MM.1S (cell line): ENCODE measurements around the gene MEAF6.

Experiments used
- DNase-seq: peaks from one replicate; pipeline ENCODE4 v3.0.0-alpha.2; 2015
- H2AFZ ChIP-seq: fragments of 300-600 bp; sonication (generic); 2 replicates; pipeline ENCODE4 v1.6.0; 2016; ENCODE audit warnings: antibody characterized with exemption, low read length
- H3F3A ChIP-seq: fragments of 300-600 bp; sonication (generic); 2 replicates; pipeline ENCODE4 v1.6.1; 2016; ENCODE audit warnings: mild to moderate bottlenecking, antibody characterized with exemption, low read length, moderate library complexity, mixed read lengths; ENCODE audit not compliant: insufficient read depth
- H3K27ac ChIP-seq: fragments of 300-600 bp; sonication (generic); 2 replicates; pipeline ENCODE4 v1.5.1; 2016; ENCODE audit warnings: mild to moderate bottlenecking, low read length
- H3K27me3 ChIP-seq: fragments of 300-600 bp; sonication (generic); replicated peaks from 2 replicates; pipeline ENCODE4 v1.6.0; 2016; ENCODE audit warnings: low read length; ENCODE audit not compliant: insufficient read depth
- H3K36me3 ChIP-seq: fragments of 300-600 bp; sonication (generic); replicated peaks from 2 replicates; pipeline ENCODE4 v1.6.1; 2016; ENCODE audit warnings: mild to moderate bottlenecking, low read length, mixed read lengths; ENCODE audit not compliant: insufficient read depth
- H3K4me1 ChIP-seq: fragments of 300-600 bp; sonication (generic); 2 replicates; pipeline ENCODE4 v1.6.1; 2016; ENCODE audit warnings: low read length, mixed read lengths
- H3K4me2 ChIP-seq: fragments of 300-600 bp; sonication (generic); 2 replicates; pipeline ENCODE4 v1.6.0; 2016; ENCODE audit warnings: low read depth, low read length
- H3K4me3 ChIP-seq: fragments of 300-600 bp; sonication (generic); 2 replicates; pipeline ENCODE4 v1.5.1; 2016; ENCODE audit warnings: low read length, mixed read lengths
- H3K79me2 ChIP-seq: fragments of 300-600 bp; sonication (generic); 2 replicates; pipeline ENCODE4 v1.6.1; 2016; ENCODE audit warnings: mixed run types, low read length, mixed read lengths
- H3K9ac ChIP-seq: fragments of 300-600 bp; sonication (generic); 2 replicates; pipeline ENCODE4 v1.6.1; 2016; ENCODE audit warnings: low read length, mixed read lengths
- H3K9me2 ChIP-seq: fragments of 300-600 bp; sonication (generic); replicated peaks from 2 replicates; pipeline ENCODE4 v1.6.1; 2016; ENCODE audit warnings: mild to moderate bottlenecking, low read length, mixed read lengths; ENCODE audit not compliant: insufficient read depth
- H3K9me3 ChIP-seq: fragments of 300-600 bp; sonication (generic); replicated peaks from 2 replicates; pipeline ENCODE4 v1.6.1; 2016; ENCODE audit warnings: mild to moderate bottlenecking, low read length, mixed read lengths; ENCODE audit not compliant: insufficient read depth
- H4K20me1 ChIP-seq: fragments of 300-600 bp; sonication (generic); 2 replicates; pipeline ENCODE4 v1.6.1; 2016; ENCODE audit warnings: mild to moderate bottlenecking, low read length, moderate library complexity, mixed read lengths; ENCODE audit not compliant: insufficient read depth
- EZH2 ChIP-seq: fragments of 300-600 bp; sonication (generic); optimal IDR thresholded peaks from 2 replicates; pipeline ENCODE3; 2017; ENCODE audit warnings: low read depth, mild to moderate bottlenecking, antibody characterized with exemption, low read length, mixed read lengths
- EZH2phosphoT487 ChIP-seq: fragments of 300-600 bp; sonication (generic); IDR thresholded peaks from 2 replicates; pipeline ENCODE4 v1.6.1; 2018; ENCODE audit warnings: antibody characterized with exemption, low read length
- TF ChIP-seq, protein P1 (sequence below): fragments of 300-600 bp; sonication (generic); IDR thresholded peaks from 2 replicates; pipeline ENCODE4 v1.5.1; 2016; ENCODE audit warnings: antibody characterized with exemption, low read length, mixed read lengths

The MEAF6 gene

DNA sequence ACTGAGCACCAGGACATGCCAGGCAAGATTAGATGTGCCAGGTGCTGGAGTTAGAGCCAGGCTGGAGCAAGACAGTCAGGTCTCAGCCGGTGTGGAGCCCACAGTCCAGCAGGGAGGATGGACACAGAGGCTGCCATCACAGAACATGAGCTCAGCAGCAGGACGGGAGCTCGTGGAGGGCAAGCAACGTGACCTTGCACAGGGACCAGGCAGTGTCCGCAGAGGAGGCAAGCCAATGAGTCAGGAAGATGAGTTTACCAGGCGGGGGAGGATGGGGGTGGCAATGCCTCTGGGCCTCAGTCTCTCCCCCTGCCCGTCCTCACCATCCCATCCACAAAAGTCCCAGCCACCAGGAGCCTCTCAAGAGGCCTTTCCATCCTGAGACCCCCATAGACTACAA lies 60.9 kb downstream of the MEAF6 start:
- H3K4me3 ChIP-seq: no peak overlapping the region
- no peaks in the 10 kb centered on the region for H3K36me3 ChIP-seq
- H3K9me3 ChIP-seq: no peaks in the 10 kb centered on the region
- no peaks in the 10 kb centered on the region for H4K20me1 ChIP-seq
- no peak overlapping the region for H2AFZ ChIP-seq
- no peaks in the 10 kb centered on the region for H3K79me2 ChIP-seq
- no peaks in the 10 kb centered on the region for H3F3A ChIP-seq
- H3K27me3 ChIP-seq: no peaks in the 10 kb centered on the region
- TF ChIP-seq, protein P1, sequence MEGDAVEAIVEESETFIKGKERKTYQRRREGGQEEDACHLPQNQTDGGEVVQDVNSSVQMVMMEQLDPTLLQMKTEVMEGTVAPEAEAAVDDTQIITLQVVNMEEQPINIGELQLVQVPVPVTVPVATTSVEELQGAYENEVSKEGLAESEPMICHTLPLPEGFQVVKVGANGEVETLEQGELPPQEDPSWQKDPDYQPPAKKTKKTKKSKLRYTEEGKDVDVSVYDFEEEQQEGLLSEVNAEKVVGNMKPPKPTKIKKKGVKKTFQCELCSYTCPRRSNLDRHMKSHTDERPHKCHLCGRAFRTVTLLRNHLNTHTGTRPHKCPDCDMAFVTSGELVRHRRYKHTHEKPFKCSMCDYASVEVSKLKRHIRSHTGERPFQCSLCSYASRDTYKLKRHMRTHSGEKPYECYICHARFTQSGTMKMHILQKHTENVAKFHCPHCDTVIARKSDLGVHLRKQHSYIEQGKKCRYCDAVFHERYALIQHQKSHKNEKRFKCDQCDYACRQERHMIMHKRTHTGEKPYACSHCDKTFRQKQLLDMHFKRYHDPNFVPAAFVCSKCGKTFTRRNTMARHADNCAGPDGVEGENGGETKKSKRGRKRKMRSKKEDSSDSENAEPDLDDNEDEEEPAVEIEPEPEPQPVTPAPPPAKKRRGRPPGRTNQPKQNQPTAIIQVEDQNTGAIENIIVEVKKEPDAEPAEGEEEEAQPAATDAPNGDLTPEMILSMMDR: no peak
- TF ChIP-seq EZH2phosphoT487 (no peak), EZH2 (no peak)
- no peak for DNase-seq
- H3K27ac ChIP-seq: no peak overlapping the region
- peaks cover 7% of the 10 kb centered on the region for H3K4me1 ChIP-seq
- no peak overlapping the region for H3K4me2 ChIP-seq
- H3K9me2 ChIP-seq: no peaks in the 10 kb centered on the region
- H3K9ac ChIP-seq: no peak overlapping the region

DNA sequence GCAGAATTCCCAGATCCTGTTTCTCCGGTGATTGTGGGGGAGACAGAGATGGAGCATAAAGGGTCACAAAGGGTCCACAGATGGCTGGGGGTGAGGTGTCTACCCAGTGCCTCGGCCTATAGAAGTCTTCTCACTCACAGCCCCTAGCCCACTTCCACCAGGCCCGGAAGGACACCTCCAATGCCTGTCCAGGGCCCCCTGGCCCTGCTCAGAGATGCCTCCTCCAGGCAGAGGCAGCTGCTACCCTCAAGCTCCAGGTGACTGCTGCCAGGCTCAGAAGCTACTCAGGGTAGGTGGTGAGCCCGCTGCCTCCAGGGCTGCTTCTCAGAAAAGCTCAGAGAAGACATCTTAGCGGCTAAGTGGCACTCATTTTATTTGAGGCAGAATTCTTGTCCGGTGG lies 62.1 kb downstream of the MEAF6 start:
- Histone ChIP-seq H3K4me2 (no peak overlapping the region), H3K9me3 (no peaks in the 10 kb centered on the region), H3F3A (no peaks in the 10 kb centered on the region), H3K9me2 (no peaks in the 10 kb centered on the region), H3K9ac (no peak overlapping the region), H3K36me3 (no peaks in the 10 kb centered on the region), H3K27ac (no peak overlapping the region), H3K79me2 (no peaks in the 10 kb centered on the region), H4K20me1 (no peaks in the 10 kb centered on the region), H2AFZ (no peak overlapping the region), H3K4me1 (peaks cover 7% of the 10 kb centered on the region), H3K27me3 (no peaks in the 10 kb centered on the region), H3K4me3 (no peak overlapping the region)
- TF ChIP-seq, protein P1: no peak
- TF ChIP-seq EZH2phosphoT487 (no peak), EZH2 (no peak)
- no peak for DNase-seq

DNA sequence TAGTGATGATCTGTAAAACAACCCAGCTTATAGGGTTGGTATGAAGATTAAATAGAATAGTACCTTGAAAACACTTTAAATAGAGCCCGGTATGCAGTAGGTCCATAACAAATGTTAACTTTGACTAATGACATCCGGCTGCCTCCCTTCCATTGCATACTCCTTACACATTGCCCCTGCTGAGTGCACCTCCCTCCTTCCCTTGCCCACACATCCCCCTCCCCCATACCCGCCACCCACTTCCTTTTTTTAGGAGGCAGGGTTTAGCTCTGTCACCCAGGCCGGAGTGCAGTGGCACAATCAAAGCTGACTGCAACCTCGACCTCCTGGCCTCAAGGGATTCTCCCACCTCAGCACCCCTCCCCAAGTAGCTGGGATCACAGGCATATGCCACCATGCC lies 64.6 kb downstream of the MEAF6 start:
- peaks cover 10% of the 10 kb centered on the region; the same call in 1 of the 2 replicates for H3K27me3 ChIP-seq
- H3K9me3 ChIP-seq: no peaks in the 10 kb centered on the region
- H3K4me2 ChIP-seq: no peak overlapping the region

More for the DNA sequence above, 64.6 kb downstream of the MEAF6 start:
- Histone ChIP-seq H3K4me3 (no peak overlapping the region), H4K20me1 (no peaks in the 10 kb centered on the region), H3K9me2 (no peaks in the 10 kb centered on the region), H3K4me1 (peaks cover under 1% of the 10 kb centered on the region), H3F3A (no peaks in the 10 kb centered on the region), H3K79me2 (no peaks in the 10 kb centered on the region), H2AFZ (no peak overlapping the region), H3K27ac (no peak overlapping the region), H3K9ac (no peak overlapping the region), H3K36me3 (no peaks in the 10 kb centered on the region)
- TF ChIP-seq, protein P1: no peak
- TF ChIP-seq EZH2phosphoT487 (no peak), EZH2 (no peak)
- DNase-seq: no peak
